Measurements from ENCODE around the gene ST3GAL2. TPM values are rescaled to one million over a fixed set of nuclear protein-coding genes. Genes with fewer than 3 reads are reported as not detected.

ST3GAL2 gene
- total and polyA plus RNA-seq, 10 of the 15 experiments (the other 5 are each of a cell fraction or from before 2014, with no cell fraction given): 0.95 to 61.7 (median 25.9) TPM

DNA sequence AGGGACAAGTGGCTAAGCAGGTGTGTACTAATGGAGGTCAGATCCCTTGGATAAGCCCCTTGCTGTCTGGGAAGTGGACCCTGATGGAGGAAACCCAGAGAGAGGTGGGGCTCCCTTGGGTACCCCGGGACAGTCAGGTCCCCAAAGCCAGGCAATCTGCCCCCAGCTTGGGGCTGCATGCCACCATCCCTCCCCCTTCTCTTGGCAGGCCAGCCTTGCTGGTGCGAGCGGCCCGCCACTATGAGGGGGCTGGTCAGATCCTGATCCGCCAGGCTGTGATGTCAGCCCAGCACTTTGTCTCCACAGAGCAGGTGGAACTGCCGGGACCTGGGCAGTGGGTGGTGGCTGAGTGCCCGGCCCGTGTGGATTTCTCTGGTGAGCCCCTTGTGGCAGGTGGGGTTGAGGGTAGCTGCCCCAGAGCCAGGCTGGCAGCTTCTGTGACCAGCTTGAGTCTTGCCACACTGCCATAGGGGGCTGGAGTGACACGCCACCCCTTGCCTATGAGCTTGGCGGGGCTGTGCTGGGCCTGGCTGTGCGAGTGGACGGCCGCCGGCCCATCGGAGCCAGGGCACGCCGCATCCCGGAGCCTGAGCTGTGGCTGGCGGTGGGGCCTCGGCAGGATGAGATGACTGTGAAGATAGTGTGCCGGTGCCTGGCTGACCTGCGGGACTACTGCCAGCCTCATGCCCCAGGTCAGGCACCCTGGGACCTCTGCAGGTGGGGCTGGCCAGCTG is 35.6 kb upstream of the ST3GAL2 start:
- no peak overlapping the region for H3K4me2 ChIP-seq (ENCODE audit: control insufficient read depth, insufficient read depth)
- H3K4me1 ChIP-seq (ENCODE audit: control insufficient read depth, insufficient read depth, low read length): peaks cover 27% of the 10 kb centered on the region
- FAIRE-seq (no peak), ATAC-seq (no peak), DNase-seq (ENCODE audit: low read depth, low spot score) (no peak)
- no peak for TF ChIP-seq TAF1 (IDR thresholded peaks at IDR 0.05; ENCODE audit: borderline replicate concordance, low read depth, low read length)
- TF ChIP-seq POLR2A (IDR thresholded peaks at IDR 0.05; ENCODE audit: low read depth, low read length): no peak
- TF ChIP-seq, protein P1, sequence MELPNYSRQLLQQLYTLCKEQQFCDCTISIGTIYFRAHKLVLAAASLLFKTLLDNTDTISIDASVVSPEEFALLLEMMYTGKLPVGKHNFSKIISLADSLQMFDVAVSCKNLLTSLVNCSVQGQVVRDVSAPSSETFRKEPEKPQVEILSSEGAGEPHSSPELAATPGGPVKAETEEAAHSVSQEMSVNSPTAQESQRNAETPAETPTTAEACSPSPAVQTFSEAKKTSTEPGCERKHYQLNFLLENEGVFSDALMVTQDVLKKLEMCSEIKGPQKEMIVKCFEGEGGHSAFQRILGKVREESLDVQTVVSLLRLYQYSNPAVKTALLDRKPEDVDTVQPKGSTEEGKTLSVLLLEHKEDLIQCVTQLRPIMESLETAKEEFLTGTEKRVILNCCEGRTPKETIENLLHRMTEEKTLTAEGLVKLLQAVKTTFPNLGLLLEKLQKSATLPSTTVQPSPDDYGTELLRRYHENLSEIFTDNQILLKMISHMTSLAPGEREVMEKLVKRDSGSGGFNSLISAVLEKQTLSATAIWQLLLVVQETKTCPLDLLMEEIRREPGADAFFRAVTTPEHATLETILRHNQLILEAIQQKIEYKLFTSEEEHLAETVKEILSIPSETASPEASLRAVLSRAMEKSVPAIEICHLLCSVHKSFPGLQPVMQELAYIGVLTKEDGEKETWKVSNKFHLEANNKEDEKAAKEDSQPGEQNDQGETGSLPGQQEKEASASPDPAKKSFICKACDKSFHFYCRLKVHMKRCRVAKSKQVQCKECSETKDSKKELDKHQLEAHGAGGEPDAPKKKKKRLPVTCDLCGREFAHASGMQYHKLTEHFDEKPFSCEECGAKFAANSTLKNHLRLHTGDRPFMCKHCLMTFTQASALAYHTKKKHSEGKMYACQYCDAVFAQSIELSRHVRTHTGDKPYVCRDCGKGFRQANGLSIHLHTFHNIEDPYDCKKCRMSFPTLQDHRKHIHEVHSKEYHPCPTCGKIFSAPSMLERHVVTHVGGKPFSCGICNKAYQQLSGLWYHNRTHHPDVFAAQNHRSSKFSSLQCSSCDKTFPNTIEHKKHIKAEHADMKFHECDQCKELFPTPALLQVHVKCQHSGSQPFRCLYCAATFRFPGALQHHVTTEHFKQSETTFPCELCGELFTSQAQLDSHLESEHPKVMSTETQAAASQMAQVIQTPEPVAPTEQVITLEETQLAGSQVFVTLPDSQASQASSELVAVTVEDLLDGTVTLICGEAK (IDR thresholded peaks at IDR 0.05; ENCODE audit: borderline replicate concordance): no peak
- no peak for TF ChIP-seq RFX5 (IDR thresholded peaks at IDR 0.05; ENCODE audit: low read depth, low read length)
- no peak for TF ChIP-seq NR2C1 (IDR thresholded peaks at IDR 0.05)
- no peak for TF ChIP-seq ZZZ3 (IDR thresholded peaks at IDR 0.05; ENCODE audit: control insufficient read depth, insufficient read length, low read depth)
- TF ChIP-seq SPI1 (IDR thresholded peaks at IDR 0.05; ENCODE audit: borderline replicate concordance, insufficient read depth, low read depth, low read length): no peak
- TF ChIP-seq BACH1 (IDR thresholded peaks at IDR 0.05; ENCODE audit: borderline replicate concordance): no peak
- TF ChIP-seq, protein P2, sequence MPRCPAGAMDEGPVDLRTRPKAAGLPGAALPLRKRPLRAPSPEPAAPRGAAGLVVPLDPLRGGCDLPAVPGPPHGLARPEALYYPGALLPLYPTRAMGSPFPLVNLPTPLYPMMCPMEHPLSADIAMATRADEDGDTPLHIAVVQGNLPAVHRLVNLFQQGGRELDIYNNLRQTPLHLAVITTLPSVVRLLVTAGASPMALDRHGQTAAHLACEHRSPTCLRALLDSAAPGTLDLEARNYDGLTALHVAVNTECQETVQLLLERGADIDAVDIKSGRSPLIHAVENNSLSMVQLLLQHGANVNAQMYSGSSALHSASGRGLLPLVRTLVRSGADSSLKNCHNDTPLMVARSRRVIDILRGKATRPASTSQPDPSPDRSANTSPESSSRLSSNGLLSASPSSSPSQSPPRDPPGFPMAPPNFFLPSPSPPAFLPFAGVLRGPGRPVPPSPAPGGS (IDR thresholded peaks at IDR 0.05; ENCODE audit: borderline replicate concordance, insufficient read depth, low read depth, low read length, poor library complexity, severe bottlenecking): no peak
- no peak for TF ChIP-seq POU2F2 (IDR thresholded peaks at IDR 0.05; ENCODE audit: borderline replicate concordance, low read depth, low read length)
- TF ChIP-seq, protein P3, sequence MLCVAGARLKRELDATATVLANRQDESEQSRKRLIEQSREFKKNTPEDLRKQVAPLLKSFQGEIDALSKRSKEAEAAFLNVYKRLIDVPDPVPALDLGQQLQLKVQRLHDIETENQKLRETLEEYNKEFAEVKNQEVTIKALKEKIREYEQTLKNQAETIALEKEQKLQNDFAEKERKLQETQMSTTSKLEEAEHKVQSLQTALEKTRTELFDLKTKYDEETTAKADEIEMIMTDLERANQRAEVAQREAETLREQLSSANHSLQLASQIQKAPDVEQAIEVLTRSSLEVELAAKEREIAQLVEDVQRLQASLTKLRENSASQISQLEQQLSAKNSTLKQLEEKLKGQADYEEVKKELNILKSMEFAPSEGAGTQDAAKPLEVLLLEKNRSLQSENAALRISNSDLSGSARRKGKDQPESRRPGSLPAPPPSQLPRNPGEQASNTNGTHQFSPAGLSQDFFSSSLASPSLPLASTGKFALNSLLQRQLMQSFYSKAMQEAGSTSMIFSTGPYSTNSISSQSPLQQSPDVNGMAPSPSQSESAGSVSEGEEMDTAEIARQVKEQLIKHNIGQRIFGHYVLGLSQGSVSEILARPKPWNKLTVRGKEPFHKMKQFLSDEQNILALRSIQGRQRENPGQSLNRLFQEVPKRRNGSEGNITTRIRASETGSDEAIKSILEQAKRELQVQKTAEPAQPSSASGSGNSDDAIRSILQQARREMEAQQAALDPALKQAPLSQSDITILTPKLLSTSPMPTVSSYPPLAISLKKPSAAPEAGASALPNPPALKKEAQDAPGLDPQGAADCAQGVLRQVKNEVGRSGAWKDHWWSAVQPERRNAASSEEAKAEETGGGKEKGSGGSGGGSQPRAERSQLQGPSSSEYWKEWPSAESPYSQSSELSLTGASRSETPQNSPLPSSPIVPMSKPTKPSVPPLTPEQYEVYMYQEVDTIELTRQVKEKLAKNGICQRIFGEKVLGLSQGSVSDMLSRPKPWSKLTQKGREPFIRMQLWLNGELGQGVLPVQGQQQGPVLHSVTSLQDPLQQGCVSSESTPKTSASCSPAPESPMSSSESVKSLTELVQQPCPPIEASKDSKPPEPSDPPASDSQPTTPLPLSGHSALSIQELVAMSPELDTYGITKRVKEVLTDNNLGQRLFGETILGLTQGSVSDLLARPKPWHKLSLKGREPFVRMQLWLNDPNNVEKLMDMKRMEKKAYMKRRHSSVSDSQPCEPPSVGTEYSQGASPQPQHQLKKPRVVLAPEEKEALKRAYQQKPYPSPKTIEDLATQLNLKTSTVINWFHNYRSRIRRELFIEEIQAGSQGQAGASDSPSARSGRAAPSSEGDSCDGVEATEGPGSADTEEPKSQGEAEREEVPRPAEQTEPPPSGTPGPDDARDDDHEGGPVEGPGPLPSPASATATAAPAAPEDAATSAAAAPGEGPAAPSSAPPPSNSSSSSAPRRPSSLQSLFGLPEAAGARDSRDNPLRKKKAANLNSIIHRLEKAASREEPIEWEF (IDR thresholded peaks at IDR 0.05; ENCODE audit: insufficient replicate concordance, low read depth, low read length): no peak
- H3K79me2 ChIP-seq (ENCODE audit: control insufficient read depth, insufficient read depth, low read length): no peaks in the 10 kb centered on the region
- RAD21 ChIA-PET (ENCODE audit: unreplicated experiment): no interaction called here
- H3K9ac ChIP-seq (ENCODE audit: control insufficient read depth, insufficient read depth, low read length): no peak overlapping the region
- H3K36me3 ChIP-seq (ENCODE audit: control insufficient read depth in 2 of 2, insufficient read depth in 2 of 2, low read length in 1 of 2): peaks cover 2 to 9% of the 10 kb centered on the region in 2 experiments; a peak in 3 of 4 replicates
- POLR2A ChIA-PET: no interaction called here
- no TSS peak for BruUV-seq (replicated peaks)
- intact Hi-C loops (cut with micrococcal nuclease; ENCODE audit: unreplicated experiment): no loop called here
- SMC1A ChIA-PET (ENCODE audit: uncharacterized antibody, unreplicated experiment): interaction anchor here (0.6 to 1.5 kb wide), 4 partner anchors 15 to 49 kb away, joined by 3 to 6 read pairs (median 4); partner anchors contain the start of gene COG4
- in situ Hi-C loops (cut with MboI): no loop called here
- no peaks in the 10 kb centered on the region for H4K20me1 ChIP-seq (ENCODE audit: control insufficient read depth, insufficient read depth)
- H3K9me3 ChIP-seq (replicated peaks; ENCODE audit: control insufficient read depth, insufficient read depth, low read length): no peaks in the 10 kb centered on the region
- no peak overlapping the region for H3K4me3 ChIP-seq
- H3K27me3 ChIP-seq (replicated peaks in 1 of 2; ENCODE audit: control insufficient read depth in 2 of 2, insufficient read depth in 2 of 2, low read length in 1 of 2): no peaks in the 10 kb centered on the region
- CTCF ChIA-PET: interaction anchor here (1.2 to 1.9 kb wide), 2 partner anchors 80 to 94 kb away, joined by 4 read pairs; no protein-coding TSS in a partner anchor
- H3K27ac ChIP-seq (ENCODE audit: control insufficient read depth, insufficient read depth): no peak overlapping the region
- 96% methylated on average over 22 of the region's 22 CpGs for whole genome bisulfite sequencing (ENCODE audit: insufficient coverage, insufficient replicate concordance, low lambda C conversion rate, missing lambda C conversion rate)
- H2AFZ ChIP-seq (ENCODE audit: control insufficient read depth, low read depth, low read length): no peak overlapping the region

Data from GM12878 (cell line).